Measurements from ENCODE around the gene F9.

GRCh38 chrX:139559383-139560042 is 29.0 kb downstream of the F9 start:
- TF ChIP-seq CTCF (conservative IDR thresholded peaks at IDR 0.05; ENCODE audit: low read length), result peak; percentile 48
- no peak for TF ChIP-seq EZH2phosphoT487 (IDR thresholded peaks at IDR 0.05; ENCODE audit: borderline replicate concordance)

Measured in Loucy (cell line).